ENCODE data around the gene CHID1. TPM values are rescaled to one million over a fixed set of nuclear protein-coding genes. Genes with fewer than 3 reads are reported as not detected.

The CHID1 gene
- total and polyA plus RNA-seq, 2 experiments from 2014 or later = 54.1 to 67.3 TPM

- ATAC-seq = no peak; the same call in 2 of the 3 replicates
- H3K27ac ChIP-seq (ENCODE audit: low read depth) = 0 out of 2 replicates have a peak overlapping the region, but pooled peaks have one; percentile 81
These were observed 42.9 kb upstream of the CHID1 start for GRCh38 chr11:953512-953911.

More at GRCh38 chr11:953512-953911, 42.9 kb upstream of the CHID1 start:
- Histone ChIP-seq H3F3A (replicated peaks; ENCODE audit: low read depth) (0 out of 2 replicates have a peak, but pooled peaks cover 4% of the 10 kb centered on the region), H3K79me2 (replicated peaks; ENCODE audit: insufficient read depth) (peaks cover 95% of the 10 kb centered on the region), H3K4me3 (no peak overlapping the region), H3K36me3 (ENCODE audit: insufficient read depth) (peaks cover 3% of the 10 kb centered on the region; the same call in 1 of the 2 replicates), H3K9me2 (ENCODE audit: insufficient read depth) (no peaks in the 10 kb centered on the region), H2AFZ (no peak overlapping the region), H3K27me3 (ENCODE audit: insufficient read depth) (no peaks in the 10 kb centered on the region), H3K4me2 (no peak overlapping the region), H4K20me1 (replicated peaks; ENCODE audit: insufficient read depth) (peaks cover 12% of the 10 kb centered on the region), H3K4me1 (ENCODE audit: insufficient read depth) (peaks cover 25% of the 10 kb centered on the region)
- Mint-ChIP-seq H3K36me3 (ENCODE audit: low read depth) (peaks cover 26% of the 10 kb centered on the region; the same call in 2 of the 3 replicates), H3K4me1 (peaks cover 41% of the 10 kb centered on the region), H3K4me3 (no peak overlapping the region), H3K9me3 (peaks cover 3% of the 10 kb centered on the region; the same call in 2 of the 3 replicates), H3K27ac (peak overlapping the region; percentile 58; the same call in 1 of the 2 replicates), H3K27me3 (ENCODE audit: insufficient read depth, low read depth, poor library complexity) (peaks cover 9% of the 10 kb centered on the region)
- DNase-seq (ENCODE audit: low spot score) = no peak
- TF ChIP-seq REST (IDR thresholded peaks at IDR 0.05; ENCODE audit: unreplicated experiment) = no peak
- TF ChIP-seq EZH2phosphoT487 (IDR thresholded peaks at IDR 0.05; ENCODE audit: unreplicated experiment) = no peak
- TF ChIP-seq ZNF114 (CRISPR knock-in tag; IDR thresholded peaks at IDR 0.05) = no peak
- no peak for TF ChIP-seq ETS1 (IDR thresholded peaks at IDR 0.05)
- no peak for TF ChIP-seq STAT1 (IDR thresholded peaks at IDR 0.05; ENCODE audit: unreplicated experiment)
- TF ChIP-seq NANOG (IDR thresholded peaks at IDR 0.05; ENCODE audit: borderline replicate concordance) = no peak
- no peak for TF ChIP-seq POLR2AphosphoS5 (IDR thresholded peaks at IDR 0.05; ENCODE audit: low read depth)
- no peak for TF ChIP-seq ZNF462 (CRISPR knock-in tag; IDR thresholded peaks at IDR 0.05)

Measured in GM23338 (cell line).